ENCODE data around the gene BPIFB4. TPM values are rescaled to one million over a fixed set of nuclear protein-coding genes. Genes with fewer than 3 reads are reported as not detected.

Gene BPIFB4
- total and polyA plus RNA-seq, 2 experiments from 2014 or later, result not detected

DNA sequence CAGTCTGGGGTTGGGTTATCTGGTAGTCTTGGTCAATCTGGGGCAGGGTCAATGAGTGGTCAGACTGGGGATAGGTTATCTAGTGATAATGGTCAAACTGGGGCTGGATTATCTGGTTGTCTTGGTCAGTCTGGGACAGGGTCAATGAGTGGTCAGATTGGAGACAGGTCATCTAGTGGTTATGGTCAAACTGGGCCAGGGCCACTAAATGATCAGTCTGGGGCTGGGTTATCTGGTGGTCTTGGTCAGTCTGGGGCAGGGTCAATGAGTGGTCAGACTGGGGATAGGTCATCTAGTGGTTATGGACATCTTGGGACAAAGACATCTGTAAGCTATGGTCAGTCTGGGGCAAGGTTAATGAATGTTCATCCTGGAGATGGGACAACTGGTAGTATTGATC lies 60.0 kb downstream of the BPIFB4 start:
- H3K27me3 ChIP-seq (replicated peaks; ENCODE audit: insufficient read depth), result 0 out of 2 replicates have a peak, but pooled peaks cover 11% of the 10 kb centered on the region
- H3K79me2 ChIP-seq (ENCODE audit: insufficient read depth), result no peaks in the 10 kb centered on the region
- no peaks in the 10 kb centered on the region for H3K36me3 ChIP-seq (ENCODE audit: low read depth)
- H3K9ac ChIP-seq, result no peak overlapping the region
- no peak for TF ChIP-seq EZH2phosphoT487 (IDR thresholded peaks at IDR 0.05; ENCODE audit: insufficient read depth, low read depth)
- no peak for TF ChIP-seq EZH2 (IDR thresholded peaks at IDR 0.05; ENCODE audit: insufficient read depth, poor library complexity, severe bottlenecking)
- no peaks in the 10 kb centered on the region for H3F3A ChIP-seq (ENCODE audit: insufficient read depth)
- no peak overlapping the region for H3K4me3 ChIP-seq
- H3K27ac ChIP-seq, result no peak overlapping the region
- no peak overlapping the region for H3K4me2 ChIP-seq (ENCODE audit: unreplicated experiment)
- no peak for DNase-seq
- H2AFZ ChIP-seq, result no peak overlapping the region
- in situ Hi-C loops (cut with MboI), result no loop called here
- no peaks in the 10 kb centered on the region for H4K20me1 ChIP-seq (ENCODE audit: insufficient read depth)
- no peaks in the 10 kb centered on the region for H3K9me2 ChIP-seq (ENCODE audit: insufficient read depth)
- H3K9me3 ChIP-seq (ENCODE audit: low read depth), result no peaks in the 10 kb centered on the region
- H3K4me1 ChIP-seq (ENCODE audit: insufficient read depth), result no peaks in the 10 kb centered on the region

DNA sequence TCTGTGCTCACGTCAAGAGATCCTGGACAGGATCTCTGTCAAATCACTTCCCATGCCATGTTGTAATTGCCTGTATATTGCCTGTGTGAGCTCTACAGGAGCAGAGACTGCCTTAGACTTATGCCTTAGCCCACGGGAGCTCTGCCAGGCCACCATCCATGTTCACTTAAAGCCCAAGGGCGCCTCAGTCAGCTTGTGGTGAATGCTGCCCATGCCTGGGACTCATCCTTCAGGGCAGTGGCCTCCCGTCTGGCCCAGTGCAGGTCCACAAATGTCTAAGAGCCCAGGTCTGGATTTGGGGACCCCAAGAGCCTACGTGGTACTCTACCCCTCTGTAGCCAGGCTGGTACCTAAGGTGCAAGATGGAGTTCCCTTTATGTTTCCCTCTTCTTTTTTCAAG lies 66.1 kb downstream of the BPIFB4 start:
- H3K9me2 ChIP-seq (ENCODE audit: insufficient read depth), result no peaks in the 10 kb centered on the region
- no peaks in the 10 kb centered on the region for H4K20me1 ChIP-seq (ENCODE audit: insufficient read depth)
- no peaks in the 10 kb centered on the region for H3K4me1 ChIP-seq (ENCODE audit: insufficient read depth)
- in situ Hi-C loops (cut with MboI), result no loop called here
- no peak overlapping the region for H3K4me3 ChIP-seq
- TF ChIP-seq EZH2 (IDR thresholded peaks at IDR 0.05; ENCODE audit: insufficient read depth, poor library complexity, severe bottlenecking) (no peak), EZH2phosphoT487 (IDR thresholded peaks at IDR 0.05; ENCODE audit: insufficient read depth, low read depth) (no peak)
- no peaks in the 10 kb centered on the region for H3F3A ChIP-seq (ENCODE audit: insufficient read depth)
- no peak overlapping the region for H3K27ac ChIP-seq
- no peak for DNase-seq
- WGBS, 2 experiments (ENCODE audit: low coverage in 1 of 2, low lambda C conversion rate in 2 of 2, missing lambda C conversion rate in 2 of 2), result 19 to 28% methylated on average over 5 of the region's 5 CpGs
- no peaks in the 10 kb centered on the region for H3K9me3 ChIP-seq (ENCODE audit: low read depth)
- no peak overlapping the region for H3K9ac ChIP-seq
- no peaks in the 10 kb centered on the region for H3K36me3 ChIP-seq (ENCODE audit: low read depth)
- no peak overlapping the region for H3K4me2 ChIP-seq (ENCODE audit: unreplicated experiment)
- H3K27me3 ChIP-seq (replicated peaks; ENCODE audit: insufficient read depth), result peaks cover 24% of the 10 kb centered on the region; the same call in 1 of the 2 replicates
- H3K79me2 ChIP-seq (ENCODE audit: insufficient read depth), result no peaks in the 10 kb centered on the region
- H2AFZ ChIP-seq, result no peak overlapping the region

- Histone ChIP-seq H3K9me3 (ENCODE audit: low read depth) (no peaks in the 10 kb centered on the region), H3K27me3 (replicated peaks; ENCODE audit: insufficient read depth) (peaks cover 23% of the 10 kb centered on the region; the same call in 1 of the 2 replicates), H3K9ac (no peak overlapping the region), H3F3A (ENCODE audit: insufficient read depth) (no peaks in the 10 kb centered on the region), H3K4me3 (no peak overlapping the region), H2AFZ (no peak overlapping the region), H3K9me2 (ENCODE audit: insufficient read depth) (no peaks in the 10 kb centered on the region), H3K27ac (no peak overlapping the region), H3K36me3 (ENCODE audit: low read depth) (no peaks in the 10 kb centered on the region), H3K79me2 (ENCODE audit: insufficient read depth) (no peaks in the 10 kb centered on the region), H4K20me1 (ENCODE audit: insufficient read depth) (no peaks in the 10 kb centered on the region), H3K4me2 (ENCODE audit: unreplicated experiment) (no peak overlapping the region), H3K4me1 (ENCODE audit: insufficient read depth) (no peaks in the 10 kb centered on the region)
- DNase-seq, result no peak
- WGBS, 2 experiments (ENCODE audit: low coverage in 1 of 2, low lambda C conversion rate in 2 of 2, missing lambda C conversion rate in 2 of 2), result 30 to 35% methylated on average over 5 of the region's 5 CpGs
- in situ Hi-C loops (cut with MboI), result no loop called here
- TF ChIP-seq EZH2 (IDR thresholded peaks at IDR 0.05; ENCODE audit: insufficient read depth, poor library complexity, severe bottlenecking) (no peak), EZH2phosphoT487 (IDR thresholded peaks at IDR 0.05; ENCODE audit: insufficient read depth, low read depth) (no peak)
Measured at GRCh38 chr20:33147299-33147698, 67.9 kb downstream of the BPIFB4 start.

GRCh38 chr20:33148040-33148439 lies 68.6 kb downstream of the BPIFB4 start:
- H3K4me2 ChIP-seq (ENCODE audit: unreplicated experiment), result no peak overlapping the region
- H3K9ac ChIP-seq, result no peak overlapping the region
- H3K36me3 ChIP-seq (ENCODE audit: low read depth), result no peaks in the 10 kb centered on the region
- peaks cover 15% of the 10 kb centered on the region; the same call in 1 of the 2 replicates for H3K27me3 ChIP-seq (replicated peaks; ENCODE audit: insufficient read depth)
- no peaks in the 10 kb centered on the region for H3K4me1 ChIP-seq (ENCODE audit: insufficient read depth)
- TF ChIP-seq EZH2 (IDR thresholded peaks at IDR 0.05; ENCODE audit: insufficient read depth, poor library complexity, severe bottlenecking) (no peak), EZH2phosphoT487 (IDR thresholded peaks at IDR 0.05; ENCODE audit: insufficient read depth, low read depth) (no peak)
- H3K9me3 ChIP-seq (ENCODE audit: low read depth), result no peaks in the 10 kb centered on the region
- 26 to 28% methylated on average over 4 of the region's 4 CpGs for WGBS, 2 experiments (ENCODE audit: low coverage in 1 of 2, low lambda C conversion rate in 2 of 2, missing lambda C conversion rate in 2 of 2)
- no peak for DNase-seq
- no peak overlapping the region for H3K27ac ChIP-seq
- H4K20me1 ChIP-seq (ENCODE audit: insufficient read depth), result no peaks in the 10 kb centered on the region
- H2AFZ ChIP-seq, result no peak overlapping the region
- H3F3A ChIP-seq (ENCODE audit: insufficient read depth), result no peaks in the 10 kb centered on the region
- no peaks in the 10 kb centered on the region for H3K79me2 ChIP-seq (ENCODE audit: insufficient read depth)
- H3K4me3 ChIP-seq, result no peak overlapping the region
- in situ Hi-C loops (cut with MboI), result no loop called here
- no peaks in the 10 kb centered on the region for H3K9me2 ChIP-seq (ENCODE audit: insufficient read depth)

DNA sequence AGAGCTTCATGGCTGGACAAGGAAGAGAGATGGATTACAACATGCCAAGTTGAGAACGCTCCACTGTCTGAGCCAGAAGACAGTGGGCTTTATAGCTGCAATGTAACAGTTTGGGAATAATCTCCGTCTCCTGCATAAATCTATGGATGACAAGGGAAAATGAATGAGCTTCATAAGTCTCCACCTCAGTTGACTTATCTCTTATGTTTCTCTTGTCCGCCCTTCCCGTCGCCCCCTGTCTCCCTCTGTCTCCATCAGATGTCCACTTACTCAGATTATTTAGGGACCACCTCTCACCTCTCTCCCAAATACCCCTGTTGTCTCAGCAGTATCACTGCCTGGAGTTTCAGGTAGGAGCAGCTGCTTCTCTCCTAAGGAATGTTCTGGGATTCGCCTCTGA lies 74.8 kb downstream of the BPIFB4 start:
- Histone ChIP-seq H3K4me3 (no peak overlapping the region), H3K36me3 (ENCODE audit: low read depth) (no peaks in the 10 kb centered on the region), H3K9me3 (ENCODE audit: low read depth) (no peaks in the 10 kb centered on the region), H3K4me2 (ENCODE audit: unreplicated experiment) (no peak overlapping the region), H3K79me2 (ENCODE audit: insufficient read depth) (no peaks in the 10 kb centered on the region), H3K9me2 (ENCODE audit: insufficient read depth) (no peaks in the 10 kb centered on the region), H2AFZ (no peak overlapping the region), H3F3A (ENCODE audit: insufficient read depth) (no peaks in the 10 kb centered on the region), H3K27ac (no peak overlapping the region), H3K27me3 (replicated peaks; ENCODE audit: insufficient read depth) (peaks cover 37% of the 10 kb centered on the region), H3K4me1 (ENCODE audit: insufficient read depth) (no peaks in the 10 kb centered on the region), H4K20me1 (ENCODE audit: insufficient read depth) (no peaks in the 10 kb centered on the region), H3K9ac (no peak overlapping the region)
- no peak for DNase-seq
- in situ Hi-C loops (cut with MboI), result no loop called here
- WGBS, 2 experiments (ENCODE audit: low coverage in 1 of 2, low lambda C conversion rate in 2 of 2, missing lambda C conversion rate in 2 of 2), result 31 to 37% methylated on average over 6 of the region's 6 CpGs
- no peak for TF ChIP-seq EZH2phosphoT487 (IDR thresholded peaks at IDR 0.05; ENCODE audit: insufficient read depth, low read depth)
- no peak for TF ChIP-seq EZH2 (IDR thresholded peaks at IDR 0.05; ENCODE audit: insufficient read depth, poor library complexity, severe bottlenecking)

All from GM23248 (cell line).